Measurements from ENCODE around the gene MN1. TPM values are rescaled to one million over a fixed set of nuclear protein-coding genes. Genes with fewer than 3 reads are reported as not detected.

The MN1 gene
- total and polyA plus RNA-seq, 7 experiments from 2014 or later = 0.16 to 3.8 (median 0.38) TPM; not detected in 2

- no peak for DNase-seq
- H3K27ac Mint-ChIP-seq = no peak overlapping the region
- CTCF ChIA-PET = no interaction called here
- intact Hi-C loops (cut with micrococcal nuclease) = no loop called here
- POLR2A ChIA-PET = no interaction called here
- H3K27ac ChIP-seq (ENCODE audit: low read depth, low read length) = no peak overlapping the region
- no peaks in the 10 kb centered on the region for H3K36me3 ChIP-seq (ENCODE audit: control insufficient read depth in 2 of 3, insufficient read depth in 3 of 3, low read length in 3 of 3)
- peaks cover 0 to 23% (median 4%) of the 10 kb centered on the region in 11 donors for H3K9me3 Mint-ChIP-seq
- no peaks in the 10 kb centered on the region for H3K9me3 ChIP-seq (ENCODE audit: control insufficient read depth in 2 of 3, low read length in 3 of 3)
- peaks cover 0 to 15% (median 12%) of the 10 kb centered on the region in 5 donors for H3K27me3 Mint-ChIP-seq
- peaks cover 0 to 5% (median 0%) of the 10 kb centered on the region in 5 donors for H3K36me3 Mint-ChIP-seq
- H3K4me1 Mint-ChIP-seq = no peaks in the 10 kb centered on the region
- H3K4me3 ChIP-seq (ENCODE audit: low read length) = no peak overlapping the region
- H3K4me3 Mint-ChIP-seq = no peak overlapping the region
- H3K4me1 ChIP-seq (ENCODE audit: control insufficient read depth in 2 of 2, insufficient read depth in 2 of 2, low read length in 2 of 2) = no peaks in the 10 kb centered on the region
- H3K27me3 ChIP-seq (ENCODE audit: control insufficient read depth in 2 of 2, insufficient read depth in 2 of 2, low read length in 2 of 2) = no peaks in the 10 kb centered on the region
- ATAC-seq = no peak
Measured at GRCh38 chr22:27705408-27706080, 96.0 kb downstream of the MN1 start.

- no peak overlapping the region for H3K27ac ChIP-seq (ENCODE audit: low read depth, low read length)
- DNase-seq = no peak
- no peak overlapping the region for H3K4me3 ChIP-seq (ENCODE audit: low read length)
- Mint-ChIP-seq H3K27ac (no peak overlapping the region), H3K27me3 (peaks cover 0 to 10% (median 5%) of the 10 kb centered on the region in 5 donors), H3K4me1 (no peaks in the 10 kb centered on the region), H3K36me3 (no peaks in the 10 kb centered on the region), H3K9me3 (peaks cover 0 to 16% (median 2%) of the 10 kb centered on the region in 11 donors), H3K4me3 (no peak overlapping the region)
- intact Hi-C loops (cut with micrococcal nuclease) = no loop called here
- ChIA-PET POLR2A (no interaction called here), CTCF (no interaction called here)
- no peak for ATAC-seq
- H3K27me3 ChIP-seq (ENCODE audit: control insufficient read depth in 2 of 2, insufficient read depth in 2 of 2, low read length in 2 of 2) = no peaks in the 10 kb centered on the region
- H3K4me1 ChIP-seq (ENCODE audit: control insufficient read depth in 2 of 2, insufficient read depth in 2 of 2, low read length in 2 of 2) = no peaks in the 10 kb centered on the region
- H3K9me3 ChIP-seq (ENCODE audit: control insufficient read depth in 2 of 3, low read length in 3 of 3) = no peaks in the 10 kb centered on the region
- H3K36me3 ChIP-seq (ENCODE audit: control insufficient read depth in 2 of 3, insufficient read depth in 3 of 3, low read length in 3 of 3) = no peaks in the 10 kb centered on the region
Measured at GRCh38 chr22:27704581-27704980, 97.0 kb downstream of the MN1 start.

GRCh38 chr22:27699383-27700019, 102.1 kb downstream of the MN1 start:
- no peak overlapping the region for H3K27ac ChIP-seq (ENCODE audit: low read depth, low read length)
- H3K36me3 ChIP-seq (ENCODE audit: control insufficient read depth in 2 of 3, insufficient read depth in 3 of 3, low read length in 3 of 3) = no peaks in the 10 kb centered on the region
- H3K27me3 ChIP-seq (ENCODE audit: control insufficient read depth in 2 of 2, insufficient read depth in 2 of 2, low read length in 2 of 2) = no peaks in the 10 kb centered on the region
- intact Hi-C loops (cut with micrococcal nuclease) = no loop called here
- no peak for ATAC-seq
- Mint-ChIP-seq H3K27ac (no peak overlapping the region), H3K4me3 (no peak overlapping the region), H3K4me1 (peaks cover 0 to 2% (median 0%) of the 10 kb centered on the region in 7 donors), H3K27me3 (peaks cover 0 to 17% (median 0%) of the 10 kb centered on the region in 5 donors), H3K9me3 (peaks cover 0 to 22% (median 10%) of the 10 kb centered on the region in 11 donors), H3K36me3 (peaks cover 0 to 6% (median 0%) of the 10 kb centered on the region in 5 donors)
- CTCF ChIA-PET = no interaction called here
- no peaks in the 10 kb centered on the region for H3K4me1 ChIP-seq (ENCODE audit: control insufficient read depth in 2 of 2, insufficient read depth in 2 of 2, low read length in 2 of 2)
- H3K9me3 ChIP-seq (ENCODE audit: control insufficient read depth in 2 of 3, low read length in 3 of 3) = peaks cover 0 to 7% (median 0%) of the 10 kb centered on the region in 3 experiments
- POLR2A ChIA-PET = no interaction called here
- no peak overlapping the region for H3K4me3 ChIP-seq (ENCODE audit: low read length)
- DNase-seq = no peak

- ChIA-PET POLR2A (no interaction called here), CTCF (no interaction called here)
- Mint-ChIP-seq H3K27me3 (peaks cover 0 to 22% (median 0%) of the 10 kb centered on the region in 5 donors), H3K4me1 (peaks cover 0 to 2% (median 0%) of the 10 kb centered on the region in 7 donors), H3K9me3 (peaks cover 0 to 21% (median 10%) of the 10 kb centered on the region in 11 donors), H3K27ac (no peak overlapping the region), H3K36me3 (peaks cover 0 to 6% (median 0%) of the 10 kb centered on the region in 5 donors), H3K4me3 (no peak overlapping the region)
- Histone ChIP-seq H3K4me1 (ENCODE audit: control insufficient read depth in 2 of 2, insufficient read depth in 2 of 2, low read length in 2 of 2) (no peaks in the 10 kb centered on the region), H3K36me3 (ENCODE audit: control insufficient read depth in 2 of 3, insufficient read depth in 3 of 3, low read length in 3 of 3) (no peaks in the 10 kb centered on the region), H3K27ac (ENCODE audit: low read depth, low read length) (no peak overlapping the region), H3K27me3 (ENCODE audit: control insufficient read depth in 2 of 2, insufficient read depth in 2 of 2, low read length in 2 of 2) (no peaks in the 10 kb centered on the region), H3K9me3 (ENCODE audit: control insufficient read depth in 2 of 3, low read length in 3 of 3) (peaks cover 0 to 7% (median 0%) of the 10 kb centered on the region in 3 experiments), H3K4me3 (ENCODE audit: low read length) (no peak overlapping the region)
- no peak for DNase-seq
- no peak for ATAC-seq
- intact Hi-C loops (cut with micrococcal nuclease) = no loop called here
Measured at GRCh38 chr22:27698813-27699212, 102.7 kb downstream of the MN1 start.

Other genes with a start within 250 kb of the MN1 start
- 10 to 100 TPM; 56.3 to 98.8 (median 62.8) TPM for gene PITPNB, start 117.5 kb upstream of the MN1 start, total RNA-seq
- gene PITPNB, start 117.5 kb upstream of the MN1 start, polyA plus RNA-seq = 10 to 100 TPM; 61.7 to 66.0 TPM

Data from naive thymus-derived CD4-positive, alpha-beta T cell (primary cell).